ENCODE data around the gene PERP. TPM values are rescaled to one million over a fixed set of nuclear protein-coding genes. Genes with fewer than 3 reads are reported as not detected.

The PERP gene
- polyA plus RNA-seq, 1 of the 3 experiments (the other 2 are of a cell fraction), result 0.02 TPM

DNA sequence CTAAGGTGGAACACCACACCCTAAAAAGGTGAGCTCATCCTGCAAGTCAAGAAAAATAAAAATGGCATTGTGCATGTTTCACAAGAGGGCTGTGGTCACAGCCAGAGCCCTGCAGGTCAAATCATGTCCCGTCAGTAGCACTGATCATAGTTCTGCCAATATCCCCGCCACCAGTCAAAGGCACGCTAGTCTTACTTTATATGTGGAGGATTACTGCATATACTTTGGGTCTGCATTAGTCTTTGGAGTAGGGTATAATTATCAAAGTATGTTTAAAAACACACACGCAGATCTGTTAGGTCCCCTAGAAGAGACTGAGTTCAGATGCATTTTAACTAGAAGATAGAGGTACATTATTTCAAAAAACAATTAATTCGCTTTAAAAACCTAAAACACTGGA, 1.8 kb downstream of the PERP start:
- ChIA-PET POLR2A (no interaction called here), CTCF (interaction anchor here (1.2 to 3.9 kb wide), 4 partner anchors 10 to 711 kb away, joined by 3 to 33 read pairs (median 4); no protein-coding TSS in a partner anchor)
- Histone ChIP-seq H2AFZ (ENCODE audit: low read depth) (no peak overlapping the region), H3K79me2 (ENCODE audit: insufficient read depth) (no peaks in the 10 kb centered on the region), H3K9me3 (no peaks in the 10 kb centered on the region), H3K9me2 (no peaks in the 10 kb centered on the region), H3K27me3 (ENCODE audit: insufficient read depth) (peaks cover 39% of the 10 kb centered on the region), H3K4me1 (ENCODE audit: control insufficient read depth in 1 of 2, insufficient read depth in 2 of 2, low read depth in 1 of 2, low read length in 1 of 2) (no peaks in the 10 kb centered on the region), H3K4me3 (ENCODE audit: low read depth in 2 of 2, low read length in 1 of 2) (no peak overlapping the region), H3F3A (replicated peaks; ENCODE audit: insufficient read depth) (peaks cover 4% of the 10 kb centered on the region), H3K27ac (ENCODE audit: low read depth in 2 of 2, low read length in 1 of 2) (no peak overlapping the region), H3K9ac (no peak overlapping the region), H3K36me3 (replicated peaks in 1 of 2; ENCODE audit: control insufficient read depth in 1 of 2, insufficient read depth in 2 of 2, low read length in 1 of 2) (no peaks in the 10 kb centered on the region), H4K20me1 (ENCODE audit: insufficient read depth) (no peaks in the 10 kb centered on the region), H3K4me2 (no peak overlapping the region)
- DNase-seq, result no peak
- TF ChIP-seq USF1 (IDR thresholded peaks at IDR 0.05; ENCODE audit: borderline replicate concordance, low read depth) (no peak), TAF1 (IDR thresholded peaks at IDR 0.05; ENCODE audit: borderline replicate concordance, low read depth, low read length) (no peak), REST (IDR thresholded peaks at IDR 0.05; ENCODE audit: low read depth, low read length) (no peak), ZBTB33 (IDR thresholded peaks at IDR 0.05; ENCODE audit: borderline replicate concordance, low read depth) (no peak), POLR2AphosphoS5 (IDR thresholded peaks at IDR 0.05; ENCODE audit: low read depth, low read length) (no peak), SIN3A (IDR thresholded peaks at IDR 0.05; ENCODE audit: borderline replicate concordance, low read depth, low read length) (no peak), MEF2A (IDR thresholded peaks at IDR 0.05; ENCODE audit: borderline replicate concordance, low read depth) (no peak)
- TF ChIP-seq, protein P1, sequence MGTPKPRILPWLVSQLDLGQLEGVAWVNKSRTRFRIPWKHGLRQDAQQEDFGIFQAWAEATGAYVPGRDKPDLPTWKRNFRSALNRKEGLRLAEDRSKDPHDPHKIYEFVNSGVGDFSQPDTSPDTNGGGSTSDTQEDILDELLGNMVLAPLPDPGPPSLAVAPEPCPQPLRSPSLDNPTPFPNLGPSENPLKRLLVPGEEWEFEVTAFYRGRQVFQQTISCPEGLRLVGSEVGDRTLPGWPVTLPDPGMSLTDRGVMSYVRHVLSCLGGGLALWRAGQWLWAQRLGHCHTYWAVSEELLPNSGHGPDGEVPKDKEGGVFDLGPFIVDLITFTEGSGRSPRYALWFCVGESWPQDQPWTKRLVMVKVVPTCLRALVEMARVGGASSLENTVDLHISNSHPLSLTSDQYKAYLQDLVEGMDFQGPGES (IDR thresholded peaks at IDR 0.05; ENCODE audit: low read depth, low read length), result no peak
- 10% methylated on average over 5 of the region's 5 CpGs for WGBS (ENCODE audit: low lambda C conversion rate)

Data from SK-N-SH (cell line).